CD1c-positive myeloid dendritic cell (primary cell): Measurements from ENCODE around the gene SETD1B.
A peak's percentile ranks its signal among the peaks of the same experiment; 100 is the strongest.

Source experiments
- DNase-seq: peaks from one replicate; pipeline ENCODE4 v3.0.0-alpha.2; 2016; ENCODE audit errors: extremely low spot score

SETD1B gene

DNA sequence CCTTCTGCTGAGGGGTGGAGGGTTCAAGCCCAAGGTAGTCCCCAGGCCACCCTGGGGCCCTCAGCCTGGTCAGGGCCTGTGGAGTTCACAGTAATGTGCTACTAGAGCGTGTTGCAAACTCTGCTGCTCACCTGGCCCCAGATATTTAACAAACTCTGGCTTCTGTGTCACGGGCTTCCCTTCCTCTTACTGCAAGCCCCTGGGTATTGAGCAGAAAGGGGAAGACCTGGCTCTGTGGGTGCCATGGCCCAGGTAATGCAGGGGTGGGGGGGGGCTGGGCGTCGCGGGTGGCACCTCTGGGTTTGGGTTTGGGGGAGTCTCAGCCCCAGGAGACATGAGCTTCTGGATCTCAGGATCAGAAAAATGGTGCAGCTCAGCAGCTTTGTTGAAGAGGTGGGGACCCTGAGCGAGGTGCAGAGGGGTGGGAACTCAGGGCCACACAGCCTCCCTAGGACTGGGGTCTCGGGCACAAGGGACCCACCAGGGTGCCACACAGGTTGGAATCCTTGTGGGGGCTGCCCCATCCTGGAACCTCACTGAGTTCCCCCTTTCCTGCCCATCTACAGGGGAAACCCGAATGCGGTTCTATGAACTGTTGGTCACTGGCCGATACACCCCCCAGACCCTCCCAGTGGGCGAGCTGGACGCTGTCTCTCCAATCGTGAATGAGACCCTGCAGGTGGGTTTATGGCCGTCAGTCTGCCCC, 4.0 kb downstream of the SETD1B start:
- DNase-seq: no peak

DNA sequence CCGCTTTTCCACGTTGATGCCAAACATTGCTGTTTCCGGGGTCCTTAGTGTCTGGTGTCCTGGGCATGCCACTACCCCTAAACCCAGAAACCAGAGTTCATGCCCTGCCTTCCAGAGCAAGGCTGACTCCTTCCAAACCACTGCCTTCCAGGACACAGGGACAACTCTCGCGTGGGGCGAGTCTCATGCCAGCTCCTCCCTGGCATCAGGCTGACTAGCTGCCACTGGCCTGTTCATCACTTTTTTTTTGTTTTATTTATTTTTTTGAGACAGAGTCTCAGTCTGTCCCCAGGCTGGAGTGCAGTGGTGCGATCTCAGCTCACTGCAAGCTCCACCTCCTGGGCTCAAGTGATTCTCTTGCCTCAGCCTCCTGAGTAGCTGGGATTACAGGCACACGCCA, 4.8 kb downstream of the SETD1B start:
- DNase-seq: no peak

DNA sequence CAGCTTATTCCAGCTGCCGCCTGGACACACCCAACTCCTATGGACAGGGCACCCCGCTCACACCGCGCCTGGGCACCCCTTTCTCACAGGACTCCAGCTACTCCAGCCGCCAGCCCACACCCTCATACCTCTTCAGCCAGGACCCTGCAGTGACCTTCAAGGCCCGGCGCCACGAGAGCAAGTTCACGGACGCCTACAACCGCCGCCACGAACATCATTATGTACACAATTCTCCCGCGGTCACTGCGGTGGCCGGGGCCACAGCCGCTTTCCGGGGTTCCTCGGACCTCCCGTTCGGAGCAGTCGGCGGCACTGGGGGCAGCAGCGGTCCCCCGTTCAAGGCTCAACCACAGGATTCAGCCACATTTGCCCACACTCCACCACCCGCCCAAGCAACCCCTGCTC, 5.9 kb downstream of the SETD1B start:
- no peak for DNase-seq

GRCh38 chr12:121810234-121810817, 6.5 kb downstream of the SETD1B start:
- no peak for DNase-seq

GRCh38 chr12:121810833-121811433, 7.1 kb downstream of the SETD1B start:
- peak; percentile 26 for DNase-seq

DNA sequence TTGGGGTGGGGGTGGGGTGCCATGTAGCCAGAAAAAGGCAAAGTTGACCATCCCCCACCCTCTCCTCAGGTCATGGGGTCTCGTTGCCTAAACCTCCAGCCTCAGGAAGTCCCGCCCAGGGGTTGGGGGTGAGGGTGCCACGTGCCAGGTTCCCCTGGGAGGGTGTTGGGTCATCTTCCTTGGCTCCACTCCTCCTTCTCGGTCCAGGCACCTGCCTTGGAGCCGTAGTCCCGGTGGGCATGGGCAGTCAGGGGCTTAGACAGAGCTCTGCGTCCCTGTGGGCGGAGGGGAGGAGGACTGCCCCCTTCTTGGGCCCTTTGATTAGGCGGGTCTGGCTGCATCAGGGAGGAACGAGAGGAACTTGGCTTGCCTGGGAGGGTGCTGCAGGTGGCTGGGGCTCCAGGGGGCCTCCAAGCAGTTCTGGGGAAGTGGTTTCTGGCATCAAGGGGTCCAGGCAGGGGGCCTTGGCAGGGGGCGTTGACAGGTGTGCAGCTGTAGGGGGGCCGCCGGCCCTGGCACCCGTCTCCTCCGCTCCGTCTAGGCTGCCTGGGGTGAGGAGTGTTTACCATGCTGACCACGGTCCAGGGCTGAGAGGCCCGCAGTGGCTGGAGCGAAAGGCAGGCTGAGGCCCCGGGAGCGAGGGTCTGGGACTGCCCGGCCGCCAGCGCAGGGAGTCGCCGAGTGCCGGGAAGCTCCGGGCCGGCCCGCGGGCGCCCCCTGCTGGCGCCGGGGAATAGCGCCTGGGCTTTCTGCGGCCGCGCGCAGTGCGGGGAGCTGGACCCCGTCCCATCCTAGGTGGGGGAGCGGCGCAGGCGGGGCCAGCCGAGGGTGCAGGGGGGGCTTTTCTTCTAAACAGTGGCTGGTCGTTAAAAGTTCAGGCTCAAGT, 7.9 kb downstream of the SETD1B start:
- DNase-seq: peak; percentile 82

DNA sequence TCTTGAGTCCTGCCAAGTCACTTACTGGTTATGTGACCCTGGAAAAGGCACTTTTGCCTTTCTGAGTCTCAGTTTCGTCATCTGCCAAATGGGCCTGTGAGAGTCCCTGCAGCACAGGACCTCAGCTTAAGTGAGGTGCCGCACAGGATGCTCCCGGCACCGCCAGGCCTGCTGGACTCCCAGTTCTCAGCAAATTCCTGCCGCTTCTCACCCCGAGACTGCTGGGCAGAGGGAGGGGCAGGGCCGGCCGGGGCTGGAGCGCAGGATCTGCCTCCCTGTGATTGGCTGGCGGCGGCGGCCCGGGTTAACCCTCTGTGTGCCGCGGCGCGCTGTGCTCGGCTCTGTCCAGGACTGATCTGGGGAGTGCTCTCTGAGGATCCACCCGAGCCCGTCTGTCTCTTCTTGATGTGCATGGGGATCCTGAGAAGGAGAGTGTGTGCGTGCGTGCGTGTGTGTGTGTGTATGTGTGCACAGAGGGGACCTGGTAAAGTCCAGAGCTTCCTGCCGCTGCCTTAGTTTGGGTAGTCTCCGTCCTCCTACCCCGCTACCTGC, 8.6 kb downstream of the SETD1B start:
- DNase-seq: peak; percentile 31

GRCh38 chr12:121812921-121813896, 9.4 kb downstream of the SETD1B start:
- peak; percentile 21 for DNase-seq

DNA sequence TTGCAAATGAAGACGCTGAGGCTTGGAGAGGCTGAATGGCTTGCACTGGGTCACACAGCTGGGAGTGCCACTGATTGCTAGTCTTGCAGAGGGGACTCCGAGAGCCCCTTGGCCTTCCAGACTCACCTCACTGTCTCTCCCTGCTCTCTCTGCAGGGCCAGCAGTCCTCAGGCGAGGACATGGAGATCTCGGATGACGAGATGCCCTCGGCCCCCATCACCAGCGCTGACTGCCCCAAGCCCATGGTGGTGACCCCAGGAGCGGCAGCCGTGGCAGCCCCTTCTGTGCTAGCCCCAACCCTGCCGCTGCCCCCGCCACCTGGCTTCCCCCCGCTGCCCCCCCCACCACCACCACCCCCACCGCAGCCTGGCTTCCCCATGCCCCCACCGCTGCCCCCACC, 10.1 kb downstream of the SETD1B start:
- DNase-seq: no peak

DNA sequence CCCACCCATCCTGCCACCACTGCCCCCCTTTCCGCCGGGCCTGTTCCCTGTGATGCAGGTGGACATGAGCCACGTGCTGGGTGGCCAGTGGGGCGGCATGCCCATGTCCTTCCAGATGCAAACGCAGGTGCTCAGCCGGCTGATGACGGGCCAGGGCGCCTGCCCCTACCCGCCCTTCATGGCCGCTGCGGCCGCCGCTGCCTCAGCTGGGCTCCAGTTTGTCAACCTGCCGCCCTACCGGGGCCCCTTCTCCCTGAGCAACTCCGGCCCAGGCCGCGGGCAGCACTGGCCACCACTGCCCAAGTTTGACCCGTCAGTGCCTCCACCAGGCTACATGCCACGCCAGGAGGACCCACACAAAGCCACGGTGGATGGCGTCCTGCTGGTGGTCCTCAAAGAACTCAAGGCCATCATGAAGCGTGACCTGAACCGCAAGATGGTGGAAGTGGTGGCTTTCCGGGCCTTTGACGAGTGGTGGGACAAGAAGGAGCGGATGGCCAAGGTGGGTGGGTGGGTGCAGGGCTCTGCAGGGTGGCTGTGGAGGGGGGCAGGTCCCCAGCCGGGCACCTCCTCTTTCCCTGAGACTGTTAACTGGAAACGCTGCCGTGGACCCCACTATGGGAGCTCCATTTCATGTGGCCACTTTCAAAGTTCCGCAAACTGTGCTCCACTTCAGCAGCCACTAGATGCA, 10.8 kb downstream of the SETD1B start:
- DNase-seq: no peak

DNA sequence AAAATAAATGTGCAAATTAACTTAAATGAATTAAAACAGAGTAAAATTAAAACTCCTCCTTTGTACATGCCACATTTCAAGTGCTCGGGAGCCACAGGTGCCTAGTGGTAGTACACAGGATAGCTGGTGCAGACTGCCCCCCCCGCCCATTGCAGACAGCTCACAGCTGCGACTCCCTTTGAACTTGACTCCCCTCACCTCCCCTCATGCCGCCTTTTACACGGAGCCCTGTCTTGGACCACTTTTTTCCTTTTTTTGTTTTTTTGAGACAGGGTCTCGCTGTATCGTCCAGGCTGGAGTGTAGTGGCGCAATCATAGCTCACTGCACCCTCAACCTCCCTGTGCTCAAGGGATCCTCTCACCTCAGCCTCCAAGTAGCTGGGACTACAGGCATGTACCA, 11.5 kb downstream of the SETD1B start:
- DNase-seq: no peak

DNA sequence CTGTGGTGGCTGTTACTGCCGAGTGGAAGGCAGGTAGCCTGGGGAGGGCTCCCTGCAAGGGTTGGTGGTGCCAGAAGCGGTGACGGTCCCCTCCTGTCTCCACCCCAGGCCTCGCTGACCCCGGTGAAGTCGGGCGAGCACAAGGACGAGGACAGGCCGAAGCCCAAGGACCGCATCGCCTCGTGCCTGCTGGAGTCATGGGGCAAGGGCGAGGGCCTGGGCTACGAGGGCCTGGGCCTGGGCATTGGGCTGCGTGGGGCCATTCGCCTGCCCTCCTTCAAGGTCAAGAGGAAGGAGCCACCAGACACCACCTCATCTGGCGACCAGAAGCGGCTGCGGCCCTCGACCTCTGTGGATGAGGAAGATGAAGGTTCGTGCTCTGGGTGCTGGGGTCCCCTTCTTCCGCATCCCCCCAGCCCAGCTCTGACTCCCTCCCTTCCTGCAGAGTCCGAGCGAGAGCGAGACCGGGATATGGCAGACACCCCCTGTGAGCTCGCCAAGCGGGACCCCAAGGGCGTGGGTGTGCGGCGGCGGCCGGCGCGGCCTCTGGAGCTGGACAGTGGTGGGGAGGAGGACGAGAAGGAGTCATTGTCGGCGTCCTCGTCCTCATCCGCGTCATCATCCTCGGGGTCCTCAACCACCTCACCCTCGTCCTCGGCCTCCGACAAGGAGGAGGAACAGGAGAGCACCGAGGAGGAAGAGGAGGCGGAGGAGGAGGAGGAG, 13.3 kb downstream of the SETD1B start:
- no peak for DNase-seq

- no peak for DNase-seq
These were observed 13.8 kb downstream of the SETD1B start for GRCh38 chr12:121817648-121818043.

DNA sequence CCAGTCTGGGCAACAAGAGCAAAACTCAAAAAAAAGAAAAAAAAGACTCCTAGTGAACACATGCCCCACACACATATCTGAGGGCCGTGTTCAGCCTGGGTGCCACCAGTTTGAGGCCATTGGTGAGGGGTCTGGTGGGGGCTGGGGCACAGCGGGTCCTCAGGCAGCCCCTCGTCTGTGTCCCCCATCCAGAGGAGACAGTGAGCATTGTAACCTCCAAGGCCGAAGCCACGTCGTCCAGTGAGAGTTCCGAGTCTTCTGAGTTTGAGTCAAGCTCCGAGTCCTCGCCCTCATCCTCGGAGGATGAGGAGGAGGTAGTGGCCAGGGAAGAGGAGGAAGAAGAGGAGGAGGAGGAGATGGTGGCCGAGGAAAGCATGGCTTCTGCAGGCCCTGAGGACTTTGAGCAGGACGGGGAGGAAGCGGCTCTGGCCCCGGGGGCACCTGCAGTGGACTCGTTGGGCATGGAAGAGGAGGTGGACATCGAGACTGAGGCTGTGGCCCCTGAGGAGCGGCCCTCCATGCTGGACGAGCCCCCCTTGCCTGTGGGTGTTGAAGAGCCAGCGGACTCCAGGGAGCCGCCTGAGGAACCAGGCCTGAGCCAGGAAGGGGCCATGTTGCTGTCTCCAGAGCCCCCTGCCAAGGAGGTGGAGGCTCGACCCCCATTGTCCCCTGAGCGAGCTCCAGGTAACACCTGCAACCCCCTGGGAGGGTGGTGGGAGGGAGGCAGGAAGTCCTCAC, 15.6 kb downstream of the SETD1B start:
- DNase-seq: no peak

GRCh38 chr12:121820056-121820455, 16.2 kb downstream of the SETD1B start:
- no peak for DNase-seq

GRCh38 chr12:121822393-121823100, 18.7 kb downstream of the SETD1B start:
- DNase-seq: no peak

DNA sequence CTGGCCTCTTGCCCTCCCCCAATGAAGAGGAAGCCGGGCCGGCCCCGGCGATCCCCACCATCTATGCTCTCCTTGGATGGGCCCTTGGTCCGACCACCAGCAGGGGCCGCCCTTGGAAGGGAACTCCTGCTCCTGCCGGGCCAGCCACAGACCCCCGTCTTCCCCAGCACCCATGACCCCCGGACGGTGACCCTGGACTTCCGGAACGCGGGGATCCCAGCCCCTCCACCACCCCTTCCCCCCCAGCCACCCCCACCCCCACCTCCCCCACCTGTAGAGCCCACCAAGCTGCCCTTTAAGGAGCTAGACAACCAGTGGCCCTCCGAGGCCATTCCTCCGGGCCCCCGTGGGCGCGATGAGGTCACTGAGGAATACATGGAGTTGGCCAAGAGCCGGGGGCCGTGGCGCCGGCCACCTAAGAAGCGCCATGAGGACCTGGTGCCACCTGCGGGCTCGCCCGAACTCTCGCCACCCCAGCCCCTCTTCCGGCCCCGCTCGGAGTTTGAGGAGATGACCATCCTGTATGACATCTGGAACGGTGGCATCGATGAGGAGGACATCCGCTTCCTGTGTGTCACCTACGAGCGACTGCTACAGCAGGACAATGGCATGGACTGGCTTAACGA, 19.4 kb downstream of the SETD1B start:
- no peak for DNase-seq

- DNase-seq: no peak
These were observed 19.9 kb downstream of the SETD1B start for GRCh38 chr12:121823727-121824115.
